GM18520 (cell line): ENCODE measurements around the gene SCARB2.
"Not testable (repeated sequence)": the region's sequence is repeated elsewhere in the genome, so short reads cannot be mapped to it uniquely, and the experiment has no call there.

Experiments
- ATAC-seq: cut with Tn5 transposase; IDR thresholded peaks from one replicate; pipeline ENCODE4 v1.9.1; 2021; ENCODE audit not compliant: unreplicated experiment

SCARB2 gene

GRCh38 chr4:76213415-76214176 lies at the start of gene SCARB2:
TSS of gene SCARB2 (minus strand) at chr4:76213824. CDS start at chr4:76213543, 281 bp downstream.
- ATAC-seq = peak; percentile 82

GRCh38 chr4:76260571-76260970 lies 46.9 kb upstream of the SCARB2 start:
- no peak for ATAC-seq

- ATAC-seq = no peak
Measured at GRCh38 chr4:76257824-76258223, 44.2 kb upstream of the SCARB2 start.

- no peak for ATAC-seq
Measured at GRCh38 chr4:76256968-76257367, 43.3 kb upstream of the SCARB2 start.

- no peak for ATAC-seq
Measured at GRCh38 chr4:76256032-76256431, 42.4 kb upstream of the SCARB2 start.

- ATAC-seq = no peak
Measured at GRCh38 chr4:76253511-76253910, 39.9 kb upstream of the SCARB2 start.

- ATAC-seq = no peak
Measured at GRCh38 chr4:76252271-76252653, 38.6 kb upstream of the SCARB2 start.

- ATAC-seq = no peak
Measured at GRCh38 chr4:76251441-76252270, 38.0 kb upstream of the SCARB2 start, which contains the start of gene FAM47E. TSS of gene FAM47E (plus strand) at chr4:76251721. CDS start at chr4:76251747, 26 bp downstream.

GRCh38 chr4:76250962-76251361 lies 37.3 kb upstream of the SCARB2 start:
- ATAC-seq = no peak

GRCh38 chr4:76246852-76247251 lies 33.2 kb upstream of the SCARB2 start:
- no peak for ATAC-seq

GRCh38 chr4:76246025-76246424 lies 32.4 kb upstream of the SCARB2 start:
- no peak for ATAC-seq

- not testable (repeated sequence) for ATAC-seq
Measured at GRCh38 chr4:76243877-76244276, 30.3 kb upstream of the SCARB2 start.

GRCh38 chr4:76240236-76240635 lies 26.6 kb upstream of the SCARB2 start:
- no peak for ATAC-seq

GRCh38 chr4:76238701-76239100 lies 25.1 kb upstream of the SCARB2 start:
- ATAC-seq = no peak

GRCh38 chr4:76238236-76238635 lies 24.6 kb upstream of the SCARB2 start:
- no peak for ATAC-seq

GRCh38 chr4:76235915-76236314 lies 22.3 kb upstream of the SCARB2 start:
- ATAC-seq = no peak

- ATAC-seq = no peak
Measured at GRCh38 chr4:76235407-76235806, 21.8 kb upstream of the SCARB2 start.

GRCh38 chr4:76234679-76235044 lies 21.0 kb upstream of the SCARB2 start:
- ATAC-seq = no peak

- no peak for ATAC-seq
Measured at GRCh38 chr4:76233967-76234678, 20.5 kb upstream of the SCARB2 start.

GRCh38 chr4:76233529-76233928 lies 19.9 kb upstream of the SCARB2 start:
- no peak for ATAC-seq

GRCh38 chr4:76233083-76233482 lies 19.5 kb upstream of the SCARB2 start:
- ATAC-seq = no peak

- ATAC-seq = no peak
Measured at GRCh38 chr4:76232681-76233080, 19.1 kb upstream of the SCARB2 start.
